Measurements from ENCODE around the gene CCRL2. TPM values are rescaled to one million over a fixed set of nuclear protein-coding genes. Genes with fewer than 3 reads are reported as not detected.

CCRL2 gene
- total RNA-seq, 1 experiment from 2014 or later, result 0.97 TPM

DNA sequence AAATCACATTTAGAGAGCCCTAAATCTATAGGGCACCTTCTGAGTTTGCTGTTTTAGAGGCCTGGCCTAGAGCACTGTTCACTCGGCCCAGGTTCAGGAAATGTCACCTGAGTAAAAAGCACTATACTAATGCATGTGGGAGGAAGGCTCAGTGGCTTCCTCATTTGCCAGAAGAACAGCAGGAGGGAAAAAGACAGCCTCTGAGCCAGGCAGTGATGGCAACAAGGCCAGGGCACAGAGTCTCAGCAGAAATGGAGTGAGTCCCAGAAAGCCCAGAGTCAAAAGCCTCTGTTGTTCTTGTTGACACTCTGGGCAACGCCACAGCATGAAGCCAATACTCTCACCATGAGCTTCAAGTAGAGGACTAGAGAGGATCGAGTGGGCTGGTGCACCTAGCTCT lies 31.8 kb downstream of the CCRL2 start:
- H3K27ac ChIP-seq, result no peak overlapping the region
- no peaks in the 10 kb centered on the region for H3K27me3 ChIP-seq (replicated peaks)
- H3K4me1 ChIP-seq (replicated peaks), result peaks cover 12% of the 10 kb centered on the region
- H3K4me3 ChIP-seq, result no peak overlapping the region
- no peaks in the 10 kb centered on the region for H3K36me3 ChIP-seq
- no peak for DNase-seq (ENCODE audit: low read depth in 1 of 2, low spot score in 2 of 2)
- 0 out of 2 replicates have a peak, but pooled peaks cover 3% of the 10 kb centered on the region for H3K9me3 ChIP-seq (replicated peaks)

DNA sequence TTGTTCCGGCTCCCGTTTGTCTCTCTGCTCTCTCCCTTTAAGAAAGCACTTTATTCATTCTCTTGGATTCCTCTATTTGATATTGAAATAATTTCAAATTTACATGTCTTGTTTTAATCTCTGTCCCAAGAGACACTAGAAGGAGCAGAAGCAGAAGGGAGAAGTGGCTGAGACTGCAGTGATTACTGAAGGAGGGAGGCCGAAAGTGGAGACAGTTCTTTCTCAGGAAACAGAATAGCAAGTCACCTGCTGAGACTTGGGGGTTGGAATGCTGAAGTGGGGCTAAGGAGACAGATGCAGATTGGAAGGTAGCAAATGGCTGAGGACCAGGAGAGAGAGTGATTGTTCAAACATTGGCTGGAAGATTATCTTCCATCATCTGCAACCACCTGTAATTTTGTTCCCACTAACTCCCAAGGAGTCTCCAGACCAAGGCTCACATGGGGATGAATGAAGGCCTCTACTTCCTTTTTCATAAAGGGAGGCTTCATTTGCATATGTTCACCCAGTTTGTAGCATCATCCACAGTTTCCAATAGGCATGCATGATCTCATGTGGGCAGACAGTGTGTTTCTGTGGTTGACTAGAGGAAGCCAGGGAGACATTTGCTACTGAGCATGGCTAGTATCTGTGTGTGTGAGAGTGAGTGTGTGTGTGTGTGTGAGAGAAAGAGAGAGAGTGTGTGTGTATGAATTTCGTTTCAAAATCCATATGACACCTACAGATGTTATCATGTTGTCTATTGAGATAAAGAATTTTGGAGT lies 33.7 kb downstream of the CCRL2 start:
- H3K4me1 ChIP-seq (replicated peaks), result peaks cover 12% of the 10 kb centered on the region
- H3K9me3 ChIP-seq (replicated peaks), result 0 out of 2 replicates have a peak, but pooled peaks cover 3% of the 10 kb centered on the region
- H3K27ac ChIP-seq, result no peak overlapping the region
- no peak for DNase-seq (ENCODE audit: low read depth in 1 of 2, low spot score in 2 of 2)
- no peaks in the 10 kb centered on the region for H3K36me3 ChIP-seq
- no peaks in the 10 kb centered on the region for H3K27me3 ChIP-seq (replicated peaks)
- no peak overlapping the region for H3K4me3 ChIP-seq

DNA sequence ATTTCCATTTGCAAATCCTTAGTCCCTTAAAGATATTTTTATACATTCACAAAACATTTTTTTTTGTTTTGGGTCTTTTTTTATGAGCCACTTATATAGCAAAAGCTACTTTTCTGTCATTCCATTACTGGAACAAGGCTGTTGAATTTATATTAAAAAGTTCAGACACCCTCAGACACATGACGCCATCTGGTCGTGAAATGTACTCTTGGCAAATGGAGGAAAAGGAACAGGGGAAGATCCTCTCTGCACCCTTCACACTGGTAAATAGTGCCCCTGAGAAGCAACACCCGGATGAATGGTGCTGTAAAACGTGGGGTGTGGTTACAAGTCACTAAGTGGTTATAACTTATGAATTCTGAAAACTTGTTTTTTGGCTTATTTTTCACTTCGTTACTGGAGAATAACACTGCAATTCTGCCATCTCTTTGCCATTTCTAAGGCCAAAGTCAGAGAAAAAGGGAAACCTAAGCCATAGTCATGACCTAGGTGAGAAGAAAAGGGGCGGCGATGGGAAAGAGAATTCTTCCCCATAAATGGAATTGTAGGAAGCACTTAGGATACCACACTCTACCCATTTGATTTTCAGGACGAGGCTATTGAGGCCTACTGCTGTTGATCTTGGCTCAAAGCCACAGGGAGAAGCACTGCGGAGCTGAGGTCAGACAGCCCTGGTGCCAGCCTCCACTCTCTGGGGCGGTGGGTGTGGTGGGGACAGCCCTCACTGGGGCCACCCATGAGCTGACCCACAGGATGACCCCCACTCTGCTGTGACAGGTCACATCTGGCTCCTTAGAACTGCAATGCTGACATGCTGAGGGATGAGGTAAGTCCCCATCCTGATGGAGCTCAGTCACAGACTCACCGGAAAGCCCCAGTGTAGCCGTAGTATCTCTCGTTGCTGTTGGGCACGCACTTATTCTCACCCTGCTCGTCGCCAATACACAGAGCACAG lies 35.8 kb downstream of the CCRL2 start:
- Histone ChIP-seq H3K9me3 (replicated peaks) (0 out of 2 replicates have a peak, but pooled peaks cover 3% of the 10 kb centered on the region), H3K36me3 (no peaks in the 10 kb centered on the region), H3K4me1 (replicated peaks) (peaks cover 12% of the 10 kb centered on the region), H3K27me3 (replicated peaks) (no peaks in the 10 kb centered on the region), H3K4me3 (no peak overlapping the region), H3K27ac (peak overlapping the region; percentile 29; the same call in 1 of the 2 replicates)
- DNase-seq (ENCODE audit: low read depth in 1 of 2, low spot score in 2 of 2), result peak; percentile 36 to 56

DNA sequence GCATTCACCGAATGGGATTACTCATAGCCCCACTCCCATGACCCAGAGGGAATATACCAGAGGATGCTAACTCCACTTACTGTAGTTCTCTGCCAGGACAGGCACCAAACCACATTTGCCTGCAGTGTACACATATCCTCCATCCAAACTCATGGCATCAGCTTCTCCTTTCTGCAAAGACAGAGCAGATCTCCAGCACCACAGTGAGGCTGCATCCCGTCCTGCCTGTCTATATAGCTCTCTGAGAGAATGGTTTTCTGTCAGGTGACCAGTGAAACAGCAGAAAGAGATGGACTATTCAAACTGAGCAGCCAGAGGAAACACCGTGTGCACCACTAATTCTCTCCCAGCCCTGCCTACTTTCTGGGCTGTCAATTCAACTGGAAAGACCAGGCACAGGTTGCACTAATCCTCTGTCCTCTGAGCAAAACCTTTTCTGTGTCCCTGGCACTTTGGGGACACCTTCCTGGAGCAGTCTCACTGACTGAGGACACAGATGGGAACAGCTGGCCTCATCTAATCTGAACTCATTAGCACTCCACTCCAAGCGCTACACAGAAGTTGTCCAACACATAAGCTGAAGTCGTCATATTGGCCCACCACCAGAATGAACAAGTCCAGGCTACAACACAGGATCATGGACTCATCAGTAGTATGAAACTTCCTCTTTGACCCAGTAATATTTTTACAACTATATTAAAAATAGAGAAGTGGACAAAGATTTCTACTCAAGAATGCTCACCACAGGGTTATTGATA lies 40.3 kb downstream of the CCRL2 start:
- Histone ChIP-seq H3K4me1 (replicated peaks) (peaks cover 12% of the 10 kb centered on the region), H3K27me3 (replicated peaks) (no peaks in the 10 kb centered on the region), H3K9me3 (replicated peaks) (0 out of 2 replicates have a peak, but pooled peaks cover 3% of the 10 kb centered on the region), H3K36me3 (no peaks in the 10 kb centered on the region), H3K4me3 (no peak overlapping the region), H3K27ac (no peak overlapping the region)
- DNase-seq (ENCODE audit: low read depth in 1 of 2, low spot score in 2 of 2), result no peak

DNA sequence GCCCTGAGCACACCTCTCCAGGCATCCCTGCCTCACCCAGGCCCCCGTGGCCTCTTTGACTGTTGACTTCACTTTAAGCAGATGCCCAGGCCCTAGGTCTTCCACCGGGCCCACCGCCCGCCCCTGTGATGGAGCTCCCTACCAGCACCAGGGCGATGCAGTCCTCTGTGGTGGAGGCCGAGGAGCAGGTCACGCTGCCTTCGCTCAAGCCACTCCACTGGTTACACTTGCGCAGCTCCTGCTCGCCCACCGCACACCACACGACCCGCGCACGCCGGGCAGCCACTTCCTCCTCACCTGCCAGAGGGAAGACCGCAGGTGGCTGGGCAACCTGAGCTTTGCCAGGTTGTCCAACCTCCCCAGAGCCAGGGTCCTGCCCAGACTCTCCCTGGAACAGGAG lies 41.7 kb downstream of the CCRL2 start:
- no peak overlapping the region for H3K27ac ChIP-seq
- no peaks in the 10 kb centered on the region for H3K27me3 ChIP-seq (replicated peaks)
- H3K4me1 ChIP-seq (replicated peaks), result no peaks in the 10 kb centered on the region
- no peak overlapping the region for H3K4me3 ChIP-seq
- DNase-seq (ENCODE audit: low read depth in 1 of 2, low spot score in 2 of 2), result no peak
- no peaks in the 10 kb centered on the region for H3K9me3 ChIP-seq (replicated peaks)
- no peaks in the 10 kb centered on the region for H3K36me3 ChIP-seq

DNA sequence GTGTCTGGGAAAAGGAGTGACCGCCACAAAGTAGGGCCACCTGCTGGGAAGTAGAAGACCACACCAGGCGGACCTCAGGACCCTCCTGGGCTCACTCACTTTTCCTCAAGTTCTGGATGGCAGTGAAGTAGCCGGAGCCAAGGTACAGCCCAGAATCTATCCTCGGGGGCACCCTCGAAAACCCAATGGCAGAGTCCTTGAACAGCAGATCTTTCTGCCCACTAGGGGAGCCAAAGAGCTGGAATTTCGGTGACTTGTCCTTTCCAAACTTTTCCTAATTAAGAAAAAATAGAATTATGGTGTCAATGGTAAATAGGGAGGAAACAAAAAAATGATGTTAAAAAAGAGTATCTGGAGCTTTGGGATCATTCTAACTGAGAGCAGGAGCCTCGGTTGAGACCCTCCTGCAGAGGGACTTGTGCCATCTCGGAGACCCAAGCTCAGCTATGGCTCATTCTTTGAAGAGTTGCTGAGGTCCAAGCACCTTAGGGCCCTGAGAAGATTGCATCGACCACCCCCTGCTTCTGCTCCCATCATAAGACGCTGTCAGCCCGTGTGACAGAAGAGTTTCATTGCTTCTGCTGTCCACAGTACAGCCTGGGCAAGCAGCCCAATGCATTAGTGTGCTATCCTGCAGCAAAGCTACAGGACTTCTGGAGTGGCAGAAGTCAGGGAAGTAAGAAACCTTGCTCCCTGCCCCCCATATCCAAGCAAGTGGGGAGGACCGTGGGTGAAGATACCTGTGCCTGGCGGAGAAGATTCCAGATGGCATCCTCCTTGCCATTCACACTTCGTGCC lies 42.9 kb downstream of the CCRL2 start:
- no peak overlapping the region for H3K4me3 ChIP-seq
- no peaks in the 10 kb centered on the region for H3K9me3 ChIP-seq (replicated peaks)
- H3K27me3 ChIP-seq (replicated peaks), result no peaks in the 10 kb centered on the region
- H3K36me3 ChIP-seq, result no peaks in the 10 kb centered on the region
- no peaks in the 10 kb centered on the region for H3K4me1 ChIP-seq (replicated peaks)
- no peak for DNase-seq (ENCODE audit: low read depth in 1 of 2, low spot score in 2 of 2)
- no peak overlapping the region for H3K27ac ChIP-seq

DNA sequence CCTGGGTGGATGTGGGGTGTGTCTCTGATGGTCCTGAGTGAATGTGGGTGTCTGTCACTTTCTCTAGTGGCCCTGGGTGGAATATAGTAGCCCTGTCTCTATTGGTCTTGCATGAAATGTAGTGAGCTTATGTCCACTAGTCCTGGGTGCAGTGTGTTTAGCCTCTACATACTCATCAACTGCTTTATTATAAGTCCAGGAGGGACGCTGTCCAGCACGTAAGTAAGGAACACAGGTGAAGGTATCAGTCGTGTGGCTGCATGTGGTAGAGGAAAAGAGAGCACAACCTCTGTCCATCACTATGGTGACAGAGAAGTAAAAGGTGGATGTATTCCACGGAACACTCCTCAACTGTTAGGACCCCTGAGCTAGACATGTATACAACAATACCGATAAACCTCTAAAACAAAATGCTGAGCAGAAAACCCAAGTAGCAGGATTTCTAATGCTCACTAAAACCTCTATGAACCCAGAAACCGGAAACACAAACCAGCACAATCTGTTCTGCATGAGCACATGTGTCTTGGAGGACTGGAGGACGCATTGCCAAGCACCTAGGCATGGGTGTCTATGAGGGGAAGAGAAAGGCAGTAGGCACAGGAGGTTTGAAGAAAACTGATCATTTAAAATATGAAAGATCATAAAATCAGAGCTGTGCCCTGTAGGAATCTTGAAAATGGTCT lies 46.6 kb downstream of the CCRL2 start:
- no peaks in the 10 kb centered on the region for H3K4me1 ChIP-seq (replicated peaks)
- H3K9me3 ChIP-seq (replicated peaks), result no peaks in the 10 kb centered on the region
- no peak overlapping the region for H3K27ac ChIP-seq
- H3K4me3 ChIP-seq, result no peak overlapping the region
- no peak for DNase-seq (ENCODE audit: low read depth in 1 of 2, low spot score in 2 of 2)
- no peaks in the 10 kb centered on the region for H3K27me3 ChIP-seq (replicated peaks)
- no peaks in the 10 kb centered on the region for H3K36me3 ChIP-seq

DNA sequence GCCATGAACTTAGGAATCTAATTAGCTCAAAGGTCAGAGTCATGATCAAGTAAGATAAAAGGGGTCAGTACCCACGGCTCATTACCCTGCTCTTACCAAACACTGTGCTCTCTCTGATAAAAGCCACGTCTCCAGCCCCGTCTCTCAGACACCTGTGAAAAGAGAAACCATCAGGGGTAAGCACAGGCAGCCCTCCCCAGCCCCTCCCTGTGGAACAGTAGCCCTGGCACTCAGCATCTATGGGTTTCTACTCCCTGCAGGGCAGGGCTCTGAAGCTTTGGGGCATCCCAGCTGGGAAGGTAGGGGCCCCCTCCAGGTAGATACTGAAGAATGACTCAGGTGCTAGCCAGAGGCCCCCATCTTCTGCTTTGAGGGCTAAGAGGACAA lies 47.1 kb downstream of the CCRL2 start:
- H3K27ac ChIP-seq, result no peak overlapping the region
- no peak overlapping the region for H3K4me3 ChIP-seq
- no peaks in the 10 kb centered on the region for H3K36me3 ChIP-seq
- H3K4me1 ChIP-seq (replicated peaks), result no peaks in the 10 kb centered on the region
- DNase-seq (ENCODE audit: low read depth in 1 of 2, low spot score in 2 of 2), result no peak
- H3K9me3 ChIP-seq (replicated peaks), result no peaks in the 10 kb centered on the region
- no peaks in the 10 kb centered on the region for H3K27me3 ChIP-seq (replicated peaks)

DNA sequence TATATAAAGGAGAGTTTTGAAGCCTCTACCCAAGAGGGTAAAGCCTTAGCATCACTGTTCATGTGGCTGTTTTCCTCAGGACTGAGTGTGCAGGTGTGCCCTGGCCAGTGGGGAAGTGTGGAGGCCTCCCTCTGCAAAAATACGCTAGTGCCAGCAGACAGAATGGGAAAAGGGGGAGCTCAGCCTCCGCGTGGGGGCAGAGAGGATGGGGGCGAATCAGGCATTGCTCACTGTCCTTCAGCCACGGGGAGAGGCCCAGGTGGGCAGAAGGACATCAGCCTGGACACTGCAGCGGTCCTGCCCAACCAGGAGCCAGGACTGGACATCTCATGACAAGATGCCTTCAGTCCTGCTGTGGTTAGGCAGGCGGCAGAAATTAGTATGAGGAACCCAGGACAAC lies 47.5 kb downstream of the CCRL2 start:
- DNase-seq (ENCODE audit: low read depth in 1 of 2, low spot score in 2 of 2), result no peak
- Histone ChIP-seq H3K4me3 (no peak overlapping the region), H3K4me1 (replicated peaks) (no peaks in the 10 kb centered on the region), H3K27me3 (replicated peaks) (no peaks in the 10 kb centered on the region), H3K27ac (no peak overlapping the region), H3K36me3 (no peaks in the 10 kb centered on the region), H3K9me3 (replicated peaks) (no peaks in the 10 kb centered on the region)

DNA sequence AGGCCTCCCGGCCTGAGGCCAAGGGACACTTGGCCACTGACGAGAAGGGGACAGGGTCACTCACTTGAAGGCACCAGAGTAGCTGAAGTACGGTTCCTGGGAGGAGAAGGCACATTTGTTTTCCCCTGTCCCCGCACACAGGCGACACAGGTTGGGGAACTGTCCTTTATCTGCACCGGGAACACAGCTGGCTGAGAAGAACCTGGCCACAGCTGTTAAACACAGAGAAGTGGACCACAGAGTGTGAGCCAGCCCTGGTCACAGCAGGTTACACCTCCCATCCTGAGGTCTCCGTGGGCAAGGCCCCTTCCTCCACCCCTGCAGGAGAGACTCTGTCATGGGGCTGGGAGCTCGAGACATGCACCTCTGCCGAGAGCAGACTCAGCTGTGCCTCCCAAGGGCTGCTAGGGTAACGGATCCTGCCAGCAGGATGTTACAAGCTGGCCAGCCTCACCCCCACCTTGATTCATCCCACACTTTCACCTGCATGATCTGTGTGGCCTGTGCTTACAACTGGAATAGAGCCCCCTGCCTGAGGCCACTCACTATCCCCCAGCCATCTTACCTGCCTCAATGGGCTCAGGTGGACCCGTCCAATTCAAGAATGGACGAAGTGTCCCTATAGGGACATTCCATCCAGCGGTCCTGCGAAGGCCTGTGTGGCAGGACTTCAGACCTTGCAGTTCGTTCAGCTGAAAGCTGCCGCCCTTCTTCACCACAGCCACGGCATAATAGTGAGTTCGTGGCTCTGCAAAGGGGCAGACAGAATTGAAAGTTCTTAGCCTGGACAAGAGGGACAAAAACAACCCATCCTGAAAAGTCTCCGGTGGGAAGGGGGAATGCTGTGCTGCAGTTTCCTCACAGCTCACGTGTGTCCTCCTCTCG lies 48.4 kb downstream of the CCRL2 start:
- Histone ChIP-seq H3K4me1 (replicated peaks) (no peaks in the 10 kb centered on the region), H3K36me3 (no peaks in the 10 kb centered on the region), H3K27me3 (replicated peaks) (no peaks in the 10 kb centered on the region), H3K27ac (no peak overlapping the region), H3K9me3 (replicated peaks) (no peaks in the 10 kb centered on the region), H3K4me3 (no peak overlapping the region)
- DNase-seq (ENCODE audit: low read depth in 1 of 2, low spot score in 2 of 2), result no peak

DNA sequence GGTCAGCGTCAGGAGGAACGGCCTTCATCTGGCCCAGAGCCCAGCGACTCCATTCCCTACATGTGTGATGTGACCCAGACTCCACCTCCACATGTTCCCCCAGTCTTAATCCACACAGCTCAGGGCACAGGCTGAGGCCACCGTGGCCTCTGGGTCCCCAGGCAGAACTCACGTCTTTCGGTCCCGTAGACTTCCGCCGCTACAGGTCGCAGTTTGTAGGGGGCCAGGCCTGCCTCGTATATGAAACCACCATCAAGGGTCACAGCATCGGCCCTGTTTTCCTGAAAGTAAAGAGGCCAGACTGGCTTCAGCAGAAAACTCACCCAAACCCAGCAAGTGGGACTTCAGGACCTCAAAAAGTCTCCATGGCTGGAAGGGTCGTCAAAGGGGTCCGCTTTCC lies 49.1 kb downstream of the CCRL2 start:
- no peaks in the 10 kb centered on the region for H3K36me3 ChIP-seq
- no peak overlapping the region for H3K4me3 ChIP-seq
- no peak overlapping the region for H3K27ac ChIP-seq
- no peaks in the 10 kb centered on the region for H3K9me3 ChIP-seq (replicated peaks)
- DNase-seq (ENCODE audit: low read depth in 1 of 2, low spot score in 2 of 2), result no peak
- H3K4me1 ChIP-seq (replicated peaks), result no peaks in the 10 kb centered on the region
- no peaks in the 10 kb centered on the region for H3K27me3 ChIP-seq (replicated peaks)
